Measurements from ENCODE around the gene GEN1. TPM values are rescaled to one million over a fixed set of nuclear protein-coding genes. Genes with fewer than 3 reads are reported as not detected.

GEN1 gene
- total and polyA plus RNA-seq, 2 of the 13 experiments (the other 11 are each of a cell fraction or from before 2014, with no cell fraction given) = 9.9 to 27.1 TPM

GRCh38 chr2:17708501-17708900 lies 45.4 kb upstream of the GEN1 start:
- Histone ChIP-seq H4K20me1 (ENCODE audit: insufficient read depth, low read length) (no peaks in the 10 kb centered on the region), H3K36me3 (replicated peaks in 1 of 2; ENCODE audit: control insufficient read depth in 1 of 2, insufficient read depth in 2 of 2, low read length in 2 of 2) (peaks cover 17 to 60% of the 10 kb centered on the region in 2 experiments), H3K4me2 (ENCODE audit: low read depth, low read length) (no peak overlapping the region), H2AFZ (ENCODE audit: low read length) (no peak overlapping the region), H3K27ac (ENCODE audit: extremely low read length, insufficient read depth, low read length) (no peak overlapping the region), H3K9me3 (ENCODE audit: low read length) (no peaks in the 10 kb centered on the region), H3K79me2 (ENCODE audit: insufficient read depth, low read length) (no peaks in the 10 kb centered on the region), H3K27me3 (ENCODE audit: control insufficient read depth in 1 of 2, insufficient read depth in 2 of 2, low read length in 2 of 2) (no peaks in the 10 kb centered on the region), H3K9ac (ENCODE audit: insufficient read depth, low read depth, low read length) (no peak overlapping the region), H3K4me1 (ENCODE audit: insufficient read depth, low read length) (no peaks in the 10 kb centered on the region), H3K4me3 (replicated peaks in 1 of 3; ENCODE audit: insufficient read depth in 1 of 3, low read depth in 2 of 3, low read length in 3 of 3) (no peak overlapping the region)
- in situ Hi-C loops (cut with HindIII; ENCODE audit: extremely low pct_ligation_motif_present, low pct_unique_long_range_greater_than_20kb) (no loop called here), intact Hi-C loops (cut with micrococcal nuclease; ENCODE audit: unreplicated experiment) (no loop called here)
- no TSS peak for BruUV-seq (replicated peaks)
- TF ChIP-seq FOXJ3 (CRISPR knock-in tag; IDR thresholded peaks at IDR 0.05; ENCODE audit: borderline replicate concordance) (no peak), REL (CRISPR knock-in tag; conservative IDR thresholded peaks at IDR 0.05) (no peak), ZNF589 (CRISPR knock-in tag; conservative IDR thresholded peaks at IDR 0.05) (no peak), ZC3H13 (CRISPR knock-in tag; IDR thresholded peaks at IDR 0.05) (no peak), HNF4A (CRISPR knock-in tag; IDR thresholded peaks at IDR 0.05) (no peak), ZNF234 (CRISPR knock-in tag; conservative IDR thresholded peaks at IDR 0.05) (no peak), ZBTB3 (CRISPR knock-in tag; IDR thresholded peaks at IDR 0.05; ENCODE audit: borderline replicate concordance, low read depth) (no peak), EP300 (IDR thresholded peaks at IDR 0.05; ENCODE audit: low read depth in 2 of 2, low read length in 2 of 2) (no peak), EP300 (CRISPR knock-in tag; IDR thresholded peaks at IDR 0.05; ENCODE audit: borderline replicate concordance) (no peak)
- TF ChIP-seq, protein P1, sequence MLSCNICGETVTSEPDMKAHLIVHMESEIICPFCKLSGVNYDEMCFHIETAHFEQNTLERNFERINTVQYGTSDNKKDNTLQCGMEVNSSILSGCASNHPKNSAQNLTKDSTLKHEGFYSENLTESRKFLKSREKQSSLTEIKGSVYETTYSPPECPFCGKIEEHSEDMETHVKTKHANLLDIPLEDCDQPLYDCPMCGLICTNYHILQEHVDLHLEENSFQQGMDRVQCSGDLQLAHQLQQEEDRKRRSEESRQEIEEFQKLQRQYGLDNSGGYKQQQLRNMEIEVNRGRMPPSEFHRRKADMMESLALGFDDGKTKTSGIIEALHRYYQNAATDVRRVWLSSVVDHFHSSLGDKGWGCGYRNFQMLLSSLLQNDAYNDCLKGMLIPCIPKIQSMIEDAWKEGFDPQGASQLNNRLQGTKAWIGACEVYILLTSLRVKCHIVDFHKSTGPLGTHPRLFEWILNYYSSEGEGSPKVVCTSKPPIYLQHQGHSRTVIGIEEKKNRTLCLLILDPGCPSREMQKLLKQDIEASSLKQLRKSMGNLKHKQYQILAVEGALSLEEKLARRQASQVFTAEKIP (CRISPR knock-in tag; IDR thresholded peaks at IDR 0.05; ENCODE audit: borderline replicate concordance) = no peak
- DNase-seq (ENCODE audit: low spot score) (no peak), FAIRE-seq (no peak), ATAC-seq (no peak)
- ChIA-PET POLR2A (no interaction called here), CTCF (ENCODE audit: low intra/inter-chr PET ratio, low total read pairs) (no interaction called here)
- WGBS (ENCODE audit: low lambda C conversion rate) = 98% methylated on average over 1 of the region's 1 CpG

All from HepG2 (cell line).